Measurements from ENCODE around the gene UBXN7. TPM values are rescaled to one million over a fixed set of nuclear protein-coding genes. Genes with fewer than 3 reads are reported as not detected.
A peak's percentile ranks its signal among the peaks of the same experiment; 100 is the strongest.

UBXN7 gene
- total and polyA plus RNA-seq, 2 of the 13 experiments (the other 11 are each of a cell fraction or from before 2014, with no cell fraction given): 12.5 to 15.9 TPM

DNA sequence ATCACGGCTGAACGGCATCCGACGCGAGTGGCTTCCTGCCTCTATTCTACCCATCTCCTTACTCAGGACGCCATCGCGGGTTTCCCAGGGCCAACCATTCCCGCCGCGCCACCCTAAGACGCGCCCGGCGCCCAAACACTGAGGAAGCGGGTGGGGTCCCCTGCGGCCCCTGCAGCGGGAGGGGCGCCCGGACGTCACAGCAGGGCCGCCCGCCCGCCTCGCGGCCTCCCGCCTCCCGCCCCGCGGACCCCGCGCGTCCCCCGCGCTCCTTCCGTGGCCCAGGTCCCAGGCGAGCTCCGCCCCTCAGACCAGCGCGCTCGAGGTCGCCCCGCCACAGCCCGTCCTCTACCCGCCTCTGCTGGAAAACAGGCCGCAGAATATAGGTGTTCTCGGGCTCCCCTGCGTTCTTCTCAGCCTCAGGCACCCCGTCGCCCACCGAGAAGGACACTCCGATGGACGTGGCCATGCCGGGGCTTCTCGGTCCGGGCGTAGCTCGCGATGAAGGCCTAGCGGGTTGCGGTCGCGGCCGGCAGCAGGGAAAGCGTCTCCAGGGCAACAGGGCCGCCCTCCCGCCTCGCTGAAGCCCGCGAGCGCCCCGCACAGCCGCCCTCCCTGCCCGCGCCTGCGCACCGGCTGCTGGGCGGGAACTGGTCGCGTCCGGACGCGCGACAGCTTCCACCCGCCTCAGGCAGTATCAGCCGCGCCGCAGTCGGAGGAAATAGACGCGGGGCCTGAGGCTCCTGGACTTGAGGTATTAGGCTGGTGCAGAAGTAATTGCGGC, 114.3 kb downstream of the UBXN7 start, which contains the start of gene DYNLT2B (continued):
- TF ChIP-seq ZNF34 (CRISPR knock-in tag; IDR thresholded peaks at IDR 0.05; ENCODE audit: borderline replicate concordance) (no peak), ZNF7 (CRISPR knock-in tag; IDR thresholded peaks at IDR 0.05) (no peak), ZFYVE20 (CRISPR knock-in tag; IDR thresholded peaks at IDR 0.05; ENCODE audit: borderline replicate concordance, low read depth) (0 out of 2 replicates have a peak, but pooled peaks have one; percentile 69), MBNL3 (CRISPR knock-in tag; conservative IDR thresholded peaks at IDR 0.05) (no peak), PHF5A (CRISPR knock-in tag; IDR thresholded peaks at IDR 0.05; ENCODE audit: low read depth, unreplicated experiment) (no peak), ZSCAN20 (CRISPR knock-in tag; IDR thresholded peaks at IDR 0.05; ENCODE audit: borderline replicate concordance) (no peak), CHCHD3 (CRISPR knock-in tag; IDR thresholded peaks at IDR 0.05) (peak; percentile 83; the same call in 1 of the 2 replicates), ZNF224 (CRISPR knock-in tag; IDR thresholded peaks at IDR 0.05) (no peak), POLR2AphosphoS5 (IDR thresholded peaks at IDR 0.05; ENCODE audit: low read depth, low read length) (peak; percentile 84), ZNF761 (CRISPR knock-in tag; conservative IDR thresholded peaks at IDR 0.05) (peak; percentile 55; the same call in 1 of the 2 replicates), ZNF367 (CRISPR knock-in tag; IDR thresholded peaks at IDR 0.05; ENCODE audit: borderline replicate concordance) (no peak)
- TF ChIP-seq, protein P1, sequence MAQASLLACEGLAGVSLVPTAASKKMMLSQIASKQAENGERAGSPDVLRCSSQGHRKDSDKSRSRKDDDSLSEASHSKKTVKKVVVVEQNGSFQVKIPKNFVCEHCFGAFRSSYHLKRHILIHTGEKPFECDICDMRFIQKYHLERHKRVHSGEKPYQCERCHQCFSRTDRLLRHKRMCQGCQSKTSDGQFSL (CRISPR knock-in tag; IDR thresholded peaks at IDR 0.05): no peak
- TF ChIP-seq, protein P2, sequence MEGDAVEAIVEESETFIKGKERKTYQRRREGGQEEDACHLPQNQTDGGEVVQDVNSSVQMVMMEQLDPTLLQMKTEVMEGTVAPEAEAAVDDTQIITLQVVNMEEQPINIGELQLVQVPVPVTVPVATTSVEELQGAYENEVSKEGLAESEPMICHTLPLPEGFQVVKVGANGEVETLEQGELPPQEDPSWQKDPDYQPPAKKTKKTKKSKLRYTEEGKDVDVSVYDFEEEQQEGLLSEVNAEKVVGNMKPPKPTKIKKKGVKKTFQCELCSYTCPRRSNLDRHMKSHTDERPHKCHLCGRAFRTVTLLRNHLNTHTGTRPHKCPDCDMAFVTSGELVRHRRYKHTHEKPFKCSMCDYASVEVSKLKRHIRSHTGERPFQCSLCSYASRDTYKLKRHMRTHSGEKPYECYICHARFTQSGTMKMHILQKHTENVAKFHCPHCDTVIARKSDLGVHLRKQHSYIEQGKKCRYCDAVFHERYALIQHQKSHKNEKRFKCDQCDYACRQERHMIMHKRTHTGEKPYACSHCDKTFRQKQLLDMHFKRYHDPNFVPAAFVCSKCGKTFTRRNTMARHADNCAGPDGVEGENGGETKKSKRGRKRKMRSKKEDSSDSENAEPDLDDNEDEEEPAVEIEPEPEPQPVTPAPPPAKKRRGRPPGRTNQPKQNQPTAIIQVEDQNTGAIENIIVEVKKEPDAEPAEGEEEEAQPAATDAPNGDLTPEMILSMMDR (CRISPR knock-in tag; IDR thresholded peaks at IDR 0.05): peak; percentile 51
- TF ChIP-seq, protein P3, sequence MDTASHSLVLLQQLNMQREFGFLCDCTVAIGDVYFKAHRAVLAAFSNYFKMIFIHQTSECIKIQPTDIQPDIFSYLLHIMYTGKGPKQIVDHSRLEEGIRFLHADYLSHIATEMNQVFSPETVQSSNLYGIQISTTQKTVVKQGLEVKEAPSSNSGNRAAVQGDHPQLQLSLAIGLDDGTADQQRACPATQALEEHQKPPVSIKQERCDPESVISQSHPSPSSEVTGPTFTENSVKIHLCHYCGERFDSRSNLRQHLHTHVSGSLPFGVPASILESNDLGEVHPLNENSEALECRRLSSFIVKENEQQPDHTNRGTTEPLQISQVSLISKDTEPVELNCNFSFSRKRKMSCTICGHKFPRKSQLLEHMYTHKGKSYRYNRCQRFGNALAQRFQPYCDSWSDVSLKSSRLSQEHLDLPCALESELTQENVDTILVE (CRISPR knock-in tag; IDR thresholded peaks at IDR 0.05): peak; percentile 49; the same call in 1 of the 2 replicates
- TF ChIP-seq, protein P4, sequence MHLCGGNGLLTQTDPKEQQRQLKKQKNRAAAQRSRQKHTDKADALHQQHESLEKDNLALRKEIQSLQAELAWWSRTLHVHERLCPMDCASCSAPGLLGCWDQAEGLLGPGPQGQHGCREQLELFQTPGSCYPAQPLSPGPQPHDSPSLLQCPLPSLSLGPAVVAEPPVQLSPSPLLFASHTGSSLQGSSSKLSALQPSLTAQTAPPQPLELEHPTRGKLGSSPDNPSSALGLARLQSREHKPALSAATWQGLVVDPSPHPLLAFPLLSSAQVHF (CRISPR knock-in tag; IDR thresholded peaks at IDR 0.05): no peak
- TF ChIP-seq, protein P5, sequence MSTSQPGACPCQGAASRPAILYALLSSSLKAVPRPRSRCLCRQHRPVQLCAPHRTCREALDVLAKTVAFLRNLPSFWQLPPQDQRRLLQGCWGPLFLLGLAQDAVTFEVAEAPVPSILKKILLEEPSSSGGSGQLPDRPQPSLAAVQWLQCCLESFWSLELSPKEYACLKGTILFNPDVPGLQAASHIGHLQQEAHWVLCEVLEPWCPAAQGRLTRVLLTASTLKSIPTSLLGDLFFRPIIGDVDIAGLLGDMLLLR (CRISPR knock-in tag; IDR thresholded peaks at IDR 0.05): no peak; the same call in 1 of the 2 replicates
